ENCODE results near the gene IL10RB. TPM values are rescaled to one million over a fixed set of nuclear protein-coding genes. Genes with fewer than 3 reads are reported as not detected.

The IL10RB gene
- total and polyA plus RNA-seq, 2 donors: 38.2 to 42.9 TPM

DNA sequence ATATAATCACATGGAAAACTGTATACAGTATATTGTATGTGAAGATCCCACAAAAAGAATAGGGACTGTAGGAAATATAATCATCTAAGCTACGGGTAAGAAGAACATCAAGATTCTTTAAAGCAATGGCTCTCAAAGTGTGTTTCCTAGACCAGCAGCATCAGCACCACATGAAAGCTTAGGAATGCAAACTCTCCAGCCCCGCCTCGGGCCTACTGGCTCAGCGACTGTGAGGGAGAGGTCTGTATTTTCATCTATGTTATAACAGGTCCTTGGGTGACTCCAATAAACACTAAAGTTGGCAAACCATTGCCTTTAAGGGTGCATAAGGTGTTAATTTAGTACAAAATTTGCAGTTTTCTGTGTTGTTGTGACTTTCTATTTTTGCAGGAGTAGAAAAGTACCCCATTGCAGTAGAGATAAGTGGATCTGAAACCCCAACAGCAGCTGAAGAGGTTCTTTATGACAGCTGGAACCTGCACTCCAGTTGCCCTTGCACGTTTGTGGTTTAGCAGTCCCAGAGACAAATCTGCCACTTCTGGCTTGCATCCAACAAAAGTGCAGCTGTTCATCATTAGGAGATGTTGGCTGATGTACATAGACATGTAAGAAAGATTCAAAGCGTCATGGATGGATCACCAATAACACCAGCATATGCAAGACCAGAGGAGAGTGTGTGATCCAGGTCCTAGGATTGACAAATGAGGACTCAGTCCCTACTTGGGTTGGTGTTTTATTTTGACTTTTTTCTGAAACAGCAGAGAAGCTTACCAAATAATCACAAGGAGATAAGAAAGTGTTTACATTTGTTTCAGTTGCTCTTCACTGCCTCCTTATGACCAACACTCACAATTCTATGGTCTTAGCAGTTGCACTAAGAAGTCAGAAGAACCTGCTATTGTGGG, 42.7 kb downstream of the IL10RB start:
- Histone ChIP-seq H3K27me3 (ENCODE audit: control insufficient read depth in 2 of 2, insufficient read depth in 1 of 2, low read length in 1 of 2) (no peaks in the 10 kb centered on the region), H3K36me3 (ENCODE audit: control insufficient read depth in 2 of 2, insufficient read depth in 2 of 2, low read length in 1 of 2) (no peaks in the 10 kb centered on the region), H3K4me3 (ENCODE audit: low read length in 2 of 2) (no peak overlapping the region), H3K27ac (ENCODE audit: low read depth in 1 of 2, low read length in 1 of 2) (peak overlapping the region; percentile 64 to 92), H3K4me1 (ENCODE audit: control insufficient read depth in 2 of 2, insufficient read depth in 2 of 2, low read length in 2 of 2) (peaks cover 40 to 46% of the 10 kb centered on the region in 2 donors), H3K9me3 (ENCODE audit: control insufficient read depth in 2 of 2, insufficient read depth in 1 of 2, low read length in 1 of 2) (no peaks in the 10 kb centered on the region)
- WGBS: 3% methylated on average over 6 of the region's 6 CpGs
- DNase-seq (ENCODE audit: low read depth in 6 of 9, low spot score in 9 of 9): peak in 8 of 9 donors; percentile 58 to 94 (median 79)

DNA sequence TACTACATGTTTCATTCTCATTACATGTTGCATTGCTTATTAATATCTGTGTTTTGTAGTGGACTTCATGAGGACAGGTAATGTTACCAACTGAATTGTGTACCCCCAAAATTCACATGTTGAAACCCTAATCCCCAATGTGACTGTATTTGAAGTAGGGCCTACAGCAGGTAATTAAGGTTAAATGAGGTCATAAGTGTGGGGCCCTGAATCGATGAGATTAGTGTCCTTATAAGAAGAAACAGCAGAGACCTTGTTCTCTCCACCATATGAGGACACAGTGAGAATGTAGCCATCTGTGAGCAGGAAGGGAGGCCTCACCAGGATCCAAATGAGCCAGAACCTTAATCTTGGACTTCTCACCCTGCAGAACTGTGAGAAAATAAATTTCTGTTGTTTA, 43.6 kb downstream of the IL10RB start:
- Histone ChIP-seq H3K27ac (ENCODE audit: low read depth in 1 of 2, low read length in 1 of 2) (peak overlapping the region; percentile 32 to 92), H3K27me3 (ENCODE audit: control insufficient read depth in 2 of 2, insufficient read depth in 1 of 2, low read length in 1 of 2) (no peaks in the 10 kb centered on the region), H3K4me1 (ENCODE audit: control insufficient read depth in 2 of 2, insufficient read depth in 2 of 2, low read length in 2 of 2) (peaks cover 32 to 37% of the 10 kb centered on the region in 2 donors), H3K4me3 (ENCODE audit: low read length in 2 of 2) (no peak overlapping the region), H3K36me3 (ENCODE audit: control insufficient read depth in 2 of 2, insufficient read depth in 2 of 2, low read length in 1 of 2) (no peaks in the 10 kb centered on the region), H3K9me3 (ENCODE audit: control insufficient read depth in 2 of 2, insufficient read depth in 1 of 2, low read length in 1 of 2) (no peaks in the 10 kb centered on the region)
- DNase-seq (ENCODE audit: low read depth in 6 of 9, low spot score in 9 of 9): no peak
- WGBS: 95% methylated on average over 1 of the region's 1 CpG

DNA sequence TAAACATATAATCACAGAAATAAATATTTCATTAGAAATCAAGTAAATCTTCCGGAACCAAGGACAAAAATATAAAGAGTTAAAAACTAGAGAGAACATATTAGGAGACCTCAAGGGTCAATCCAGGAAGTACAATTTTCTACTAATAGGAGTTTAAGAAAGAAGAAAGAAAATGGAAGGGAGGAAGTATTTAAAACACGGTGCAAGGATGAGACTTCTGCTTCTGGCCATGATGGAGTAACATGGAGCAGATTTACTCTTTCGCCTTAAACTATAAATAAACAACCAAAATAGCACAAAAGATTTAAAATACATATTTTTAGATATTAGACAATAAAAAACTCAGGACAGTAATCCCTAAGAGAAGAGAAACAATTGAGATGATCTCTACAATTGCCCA, 46.0 kb downstream of the IL10RB start:
- Histone ChIP-seq H3K4me3 (ENCODE audit: low read length in 2 of 2) (no peak overlapping the region), H3K4me1 (ENCODE audit: control insufficient read depth in 2 of 2, insufficient read depth in 2 of 2, low read length in 2 of 2) (peaks cover 17 to 18% of the 10 kb centered on the region in 2 donors), H3K36me3 (ENCODE audit: control insufficient read depth in 2 of 2, insufficient read depth in 2 of 2, low read length in 1 of 2) (no peaks in the 10 kb centered on the region), H3K27ac (ENCODE audit: low read depth in 1 of 2, low read length in 1 of 2) (no peak overlapping the region), H3K27me3 (ENCODE audit: control insufficient read depth in 2 of 2, insufficient read depth in 1 of 2, low read length in 1 of 2) (no peaks in the 10 kb centered on the region), H3K9me3 (ENCODE audit: control insufficient read depth in 2 of 2, insufficient read depth in 1 of 2, low read length in 1 of 2) (no peaks in the 10 kb centered on the region)
- DNase-seq (ENCODE audit: low read depth in 6 of 9, low spot score in 9 of 9): no peak
- WGBS: 91% methylated on average over 3 of the region's 3 CpGs

DNA sequence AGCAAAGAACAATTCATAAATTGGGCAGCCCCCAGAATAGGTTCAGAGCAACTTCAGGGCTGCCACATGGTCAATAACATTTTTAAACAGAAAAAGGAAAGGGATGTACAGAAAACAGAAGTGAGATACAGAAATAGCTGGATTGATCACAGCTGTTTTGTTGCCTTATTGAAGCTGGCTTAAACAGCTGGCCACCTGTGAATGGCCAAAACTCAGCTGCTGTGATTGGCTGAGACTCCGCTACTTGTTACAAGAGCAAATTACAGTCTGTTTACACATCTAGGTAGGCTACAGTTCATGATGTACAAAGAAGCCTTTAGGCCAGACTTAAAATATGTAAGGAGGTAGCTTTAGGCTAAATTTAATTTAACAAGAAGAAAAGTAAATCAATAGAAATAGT, 47.0 kb downstream of the IL10RB start:
- no peak for DNase-seq (ENCODE audit: low read depth in 6 of 9, low spot score in 9 of 9)
- no peaks in the 10 kb centered on the region for H3K36me3 ChIP-seq (ENCODE audit: control insufficient read depth in 2 of 2, insufficient read depth in 2 of 2, low read length in 1 of 2)
- no peak overlapping the region for H3K4me3 ChIP-seq (ENCODE audit: low read length in 2 of 2)
- H3K4me1 ChIP-seq (ENCODE audit: control insufficient read depth in 2 of 2, insufficient read depth in 2 of 2, low read length in 2 of 2): peaks cover 7 to 8% of the 10 kb centered on the region in 2 donors
- WGBS: 99% methylated on average over 1 of the region's 1 CpG
- H3K9me3 ChIP-seq (ENCODE audit: control insufficient read depth in 2 of 2, insufficient read depth in 1 of 2, low read length in 1 of 2): no peaks in the 10 kb centered on the region
- no peak overlapping the region for H3K27ac ChIP-seq (ENCODE audit: low read depth in 1 of 2, low read length in 1 of 2)
- no peaks in the 10 kb centered on the region for H3K27me3 ChIP-seq (ENCODE audit: control insufficient read depth in 2 of 2, insufficient read depth in 1 of 2, low read length in 1 of 2)

DNA sequence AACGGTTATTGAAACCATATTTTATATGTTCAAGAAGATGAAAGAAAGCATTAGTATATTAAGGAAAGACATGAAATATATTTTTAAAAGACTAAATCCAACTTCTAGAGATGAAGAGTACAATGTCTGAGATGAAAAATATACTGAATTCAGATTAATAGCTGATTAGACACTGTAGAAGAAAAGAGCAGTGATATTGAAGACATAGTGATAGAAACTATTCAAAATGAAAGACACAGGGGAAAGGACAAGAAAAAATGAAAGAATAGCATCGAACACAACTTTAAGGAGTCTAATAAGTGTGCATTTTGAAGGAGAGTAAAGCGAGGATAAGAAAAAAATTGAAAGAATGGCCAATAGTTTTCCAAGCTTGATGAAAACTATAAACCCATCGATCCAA, 47.4 kb downstream of the IL10RB start:
- H3K9me3 ChIP-seq (ENCODE audit: control insufficient read depth in 2 of 2, insufficient read depth in 1 of 2, low read length in 1 of 2): no peaks in the 10 kb centered on the region
- WGBS: 99% methylated on average over 4 of the region's 4 CpGs
- DNase-seq (ENCODE audit: low read depth in 6 of 9, low spot score in 9 of 9): no peak
- H3K36me3 ChIP-seq (ENCODE audit: control insufficient read depth in 2 of 2, insufficient read depth in 2 of 2, low read length in 1 of 2): no peaks in the 10 kb centered on the region
- no peaks in the 10 kb centered on the region for H3K27me3 ChIP-seq (ENCODE audit: control insufficient read depth in 2 of 2, insufficient read depth in 1 of 2, low read length in 1 of 2)
- H3K4me3 ChIP-seq (ENCODE audit: low read length in 2 of 2): no peak overlapping the region
- H3K27ac ChIP-seq (ENCODE audit: low read depth in 1 of 2, low read length in 1 of 2): no peak overlapping the region
- H3K4me1 ChIP-seq (ENCODE audit: control insufficient read depth in 2 of 2, insufficient read depth in 2 of 2, low read length in 2 of 2): peaks cover 5 to 6% of the 10 kb centered on the region in 2 donors

DNA sequence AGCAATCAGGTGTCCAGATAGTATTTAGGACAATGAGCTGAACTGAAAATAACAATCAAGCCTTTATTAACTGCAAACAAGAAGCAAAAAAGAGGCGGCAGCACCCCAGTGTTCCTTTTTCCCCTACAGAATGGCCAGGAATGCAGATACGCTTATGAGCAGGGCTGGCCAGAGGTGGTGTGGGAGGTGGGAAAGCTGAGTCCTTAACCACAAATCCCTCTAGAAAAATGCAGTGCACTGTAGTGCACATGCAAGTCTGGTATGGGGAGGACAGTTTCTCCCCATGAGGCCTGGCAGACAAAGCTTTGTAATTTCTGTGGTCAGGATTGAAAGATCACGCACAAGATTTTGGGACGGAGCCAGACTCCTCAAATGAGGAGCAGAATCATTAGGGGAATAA, 47.9 kb downstream of the IL10RB start:
- Histone ChIP-seq H3K27ac (ENCODE audit: low read depth in 1 of 2, low read length in 1 of 2) (no peak overlapping the region), H3K4me1 (ENCODE audit: control insufficient read depth in 2 of 2, insufficient read depth in 2 of 2, low read length in 2 of 2) (peaks cover under 1 to 1% of the 10 kb centered on the region in 2 donors), H3K9me3 (ENCODE audit: control insufficient read depth in 2 of 2, insufficient read depth in 1 of 2, low read length in 1 of 2) (no peaks in the 10 kb centered on the region), H3K36me3 (ENCODE audit: control insufficient read depth in 2 of 2, insufficient read depth in 2 of 2, low read length in 1 of 2) (no peaks in the 10 kb centered on the region), H3K4me3 (ENCODE audit: low read length in 2 of 2) (no peak overlapping the region), H3K27me3 (ENCODE audit: control insufficient read depth in 2 of 2, insufficient read depth in 1 of 2, low read length in 1 of 2) (no peaks in the 10 kb centered on the region)
- no peak for DNase-seq (ENCODE audit: low read depth in 6 of 9, low spot score in 9 of 9)
- WGBS: 86% methylated on average over 4 of the region's 4 CpGs

DNA sequence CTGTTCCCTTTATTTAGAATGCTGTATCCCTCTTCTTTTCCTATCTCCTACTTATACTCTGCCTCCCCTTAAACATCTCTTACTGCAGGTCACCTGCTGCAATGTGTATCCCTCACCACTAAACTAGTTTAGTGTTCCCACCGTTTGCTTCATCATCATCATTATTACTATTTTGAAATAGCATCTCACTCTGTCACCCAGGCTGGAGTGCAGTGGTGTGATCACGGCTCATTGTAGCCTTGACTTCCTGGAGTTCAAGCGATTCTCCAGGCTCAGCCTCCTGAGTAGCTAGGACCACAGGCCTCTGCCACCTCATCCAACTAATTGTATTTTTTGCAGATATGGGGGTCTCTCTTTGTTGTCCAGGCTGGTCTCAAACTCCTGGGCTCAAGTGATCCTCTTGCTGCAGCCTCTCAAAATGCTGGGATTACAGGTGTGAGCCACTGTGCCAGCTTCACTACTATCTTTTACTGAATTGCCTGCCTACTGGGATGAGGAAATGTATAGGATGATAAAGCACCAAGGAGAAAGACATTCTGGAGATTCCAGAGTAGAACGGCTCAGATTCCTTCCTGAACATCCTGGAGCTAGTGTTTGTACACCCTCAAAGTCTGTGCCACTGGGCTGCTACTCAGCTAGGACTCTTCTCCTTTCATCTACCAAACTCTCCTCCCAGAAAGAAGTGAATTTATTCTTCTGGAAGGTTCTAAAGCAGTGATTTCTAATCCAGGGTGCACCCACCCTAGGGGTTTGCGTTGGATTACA, 50.0 kb downstream of the IL10RB start:
- WGBS: 93% methylated on average over 5 of the region's 5 CpGs
- no peaks in the 10 kb centered on the region for H3K9me3 ChIP-seq (ENCODE audit: control insufficient read depth in 2 of 2, insufficient read depth in 1 of 2, low read length in 1 of 2)
- no peaks in the 10 kb centered on the region for H3K36me3 ChIP-seq (ENCODE audit: control insufficient read depth in 2 of 2, insufficient read depth in 2 of 2, low read length in 1 of 2)
- no peak for DNase-seq (ENCODE audit: low read depth in 6 of 9, low spot score in 9 of 9)
- H3K27ac ChIP-seq (ENCODE audit: low read depth in 1 of 2, low read length in 1 of 2): no peak overlapping the region
- H3K4me3 ChIP-seq (ENCODE audit: low read length in 2 of 2): no peak overlapping the region
- no peaks in the 10 kb centered on the region for H3K27me3 ChIP-seq (ENCODE audit: control insufficient read depth in 2 of 2, insufficient read depth in 1 of 2, low read length in 1 of 2)
- H3K4me1 ChIP-seq (ENCODE audit: control insufficient read depth in 2 of 2, insufficient read depth in 2 of 2, low read length in 2 of 2): no peaks in the 10 kb centered on the region

DNA sequence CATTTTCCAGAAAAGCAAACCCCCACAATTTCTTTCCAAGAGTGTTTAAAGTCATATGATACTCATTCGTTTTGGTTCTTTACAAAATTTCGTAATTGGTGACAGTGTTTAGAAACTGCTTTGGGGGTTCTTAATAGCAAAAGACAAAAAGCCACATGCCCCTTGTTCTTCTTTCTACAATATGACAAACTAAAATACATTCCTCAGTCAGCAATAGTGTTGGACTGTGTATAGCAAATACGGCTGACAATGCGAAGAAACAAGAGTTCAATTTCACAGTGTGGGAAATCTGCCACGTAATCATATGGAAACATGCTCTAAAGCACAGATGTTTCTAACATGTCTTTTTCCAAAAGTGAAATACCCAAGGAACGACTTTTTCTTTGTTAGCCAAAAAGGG, 51.0 kb downstream of the IL10RB start:
- H3K9me3 ChIP-seq (ENCODE audit: control insufficient read depth in 2 of 2, insufficient read depth in 1 of 2, low read length in 1 of 2): no peaks in the 10 kb centered on the region

More for the DNA sequence above, 51.0 kb downstream of the IL10RB start:
- no peaks in the 10 kb centered on the region for H3K4me1 ChIP-seq (ENCODE audit: control insufficient read depth in 2 of 2, insufficient read depth in 2 of 2, low read length in 2 of 2)
- no peak overlapping the region for H3K4me3 ChIP-seq (ENCODE audit: low read length in 2 of 2)
- no peaks in the 10 kb centered on the region for H3K27me3 ChIP-seq (ENCODE audit: control insufficient read depth in 2 of 2, insufficient read depth in 1 of 2, low read length in 1 of 2)
- H3K36me3 ChIP-seq (ENCODE audit: control insufficient read depth in 2 of 2, insufficient read depth in 2 of 2, low read length in 1 of 2): no peaks in the 10 kb centered on the region
- no peak for DNase-seq (ENCODE audit: low read depth in 6 of 9, low spot score in 9 of 9)
- 89% methylated on average over 6 of the region's 6 CpGs for WGBS
- no peak overlapping the region for H3K27ac ChIP-seq (ENCODE audit: low read depth in 1 of 2, low read length in 1 of 2)
